HG02588 (cell line): ENCODE measurements around the gene AANAT.

Experiments
- ATAC-seq: cut with Tn5 transposase; IDR thresholded peaks from one replicate; pipeline ENCODE4 v1.9.1; 2021; ENCODE audit warnings: mild to moderate bottlenecking, moderate library complexity; ENCODE audit not compliant: unreplicated experiment

Gene AANAT

GRCh38 chr17:76485569-76485968, 18.2 kb downstream of the AANAT start:
- no peak for ATAC-seq

- no peak for ATAC-seq
Measured at GRCh38 chr17:76487451-76488192, 20.2 kb downstream of the AANAT start.

- ATAC-seq, result no peak
Measured at GRCh38 chr17:76490112-76490710, 22.8 kb downstream of the AANAT start.

GRCh38 chr17:76491271-76492122, 24.1 kb downstream of the AANAT start:
- ATAC-seq, result no peak

GRCh38 chr17:76492123-76492988, 25.0 kb downstream of the AANAT start:
- peak; percentile 38 for ATAC-seq

- peak; percentile 37 for ATAC-seq
Measured at GRCh38 chr17:76492989-76493501, 25.6 kb downstream of the AANAT start.

- no peak for ATAC-seq
Measured at GRCh38 chr17:76493505-76494167, 26.2 kb downstream of the AANAT start.

- no peak for ATAC-seq
Measured at GRCh38 chr17:76495663-76496400, 28.4 kb downstream of the AANAT start.

GRCh38 chr17:76496464-76496863, 29.1 kb downstream of the AANAT start:
- ATAC-seq, result no peak

- ATAC-seq, result no peak
Measured at GRCh38 chr17:76497699-76497978, 30.2 kb downstream of the AANAT start.

GRCh38 chr17:76497979-76498875, 30.8 kb downstream of the AANAT start:
- ATAC-seq, result no peak

GRCh38 chr17:76498876-76499251, 31.5 kb downstream of the AANAT start:
- no peak for ATAC-seq

GRCh38 chr17:76499267-76499667, 31.9 kb downstream of the AANAT start:
- ATAC-seq, result no peak

GRCh38 chr17:76500074-76500746, 32.8 kb downstream of the AANAT start:
- no peak for ATAC-seq

GRCh38 chr17:76500747-76501017, 33.3 kb downstream of the AANAT start:
- no peak for ATAC-seq

GRCh38 chr17:76501018-76501826, 33.8 kb downstream of the AANAT start, which contains the start of gene RHBDF2:
TSS of gene RHBDF2 (minus strand) at chr17:76501423. CDS start at chr17:76481524, 19,899 bp downstream.
- ATAC-seq, result peak; percentile 64

GRCh38 chr17:76501827-76502307, 34.5 kb downstream of the AANAT start:
- ATAC-seq, result no peak
